Panc1 (cell line): ENCODE results near the gene ASTN2.

Experiments
- CTCF ChIP-seq: fragments of 450-650 bp; IDR thresholded peaks from 2 replicates; pipeline ENCODE4 v1.5.1; 2017; ENCODE audit warnings: mild to moderate bottlenecking
- POLR2AphosphoS5 ChIP-seq: IDR thresholded peaks from 2 replicates; pipeline ENCODE4 v1.6.1; 2012; ENCODE audit warnings: mild to moderate bottlenecking, low read depth, low read length, moderate library complexity
- REST ChIP-seq, 2 experiments: IDR thresholded peaks; 2 replicates each; pipeline ENCODE4 v1.6.1; 2011 to 2012; ENCODE audit warnings: low read depth in 2 of 2, control low read depth in 1 of 2, low read length in 1 of 2, mild to moderate bottlenecking in 1 of 2, moderate library complexity in 1 of 2; ENCODE audit not compliant: insufficient read depth in 1 of 2
- SIN3A ChIP-seq: IDR thresholded peaks from 2 replicates; pipeline ENCODE4 v1.6.1; 2012; ENCODE audit warnings: low read depth, mild to moderate bottlenecking, low read length, moderate library complexity, borderline replicate concordance; ENCODE audit not compliant: insufficient read depth
- TCF7L2 ChIP-seq: IDR thresholded peaks from 2 replicates; pipeline ENCODE4 v1.6.1; 2011; ENCODE audit warnings: mild to moderate bottlenecking, low read depth, low read length, inconsistent platforms

DNA sequence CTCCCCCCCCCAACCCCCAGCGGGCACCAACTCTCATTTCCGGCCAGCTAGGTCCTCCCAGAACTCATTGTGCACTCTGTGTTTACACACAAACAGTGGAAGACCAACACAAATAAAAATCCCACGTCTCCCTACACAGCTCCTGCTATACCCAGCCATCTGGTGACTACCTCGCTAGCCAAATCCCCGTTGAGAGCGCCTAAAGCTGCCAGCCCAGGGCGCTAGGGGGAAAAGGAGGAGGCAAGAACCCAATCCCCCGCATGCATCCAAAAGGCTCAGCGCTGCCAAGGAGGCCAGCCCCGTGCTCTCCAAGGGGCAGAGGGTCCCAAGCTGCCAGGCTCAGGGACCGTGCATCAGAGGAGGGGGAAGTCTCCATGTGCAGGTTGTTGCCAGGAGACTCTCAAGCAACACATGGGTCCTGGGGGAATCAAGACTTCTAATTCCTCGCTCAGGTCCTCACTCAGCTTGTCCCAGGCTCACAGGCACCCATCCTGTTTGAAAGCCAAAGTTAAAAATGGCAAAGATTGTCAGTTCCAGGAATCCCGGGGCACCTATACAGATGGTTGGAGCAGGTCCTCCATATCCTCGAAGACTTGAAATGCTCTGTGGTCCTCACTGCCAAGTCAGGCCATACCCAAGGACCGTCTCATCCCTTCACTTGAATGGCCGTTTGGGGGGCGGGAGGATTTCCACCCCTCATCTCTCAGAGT is 2.7 kb downstream of the ASTN2 start:
- TF ChIP-seq POLR2AphosphoS5 (no peak), TCF7L2 (no peak), CTCF (no peak), REST (IDR thresholded peaks at IDR 0.05; ENCODE audit: insufficient read depth in 1 of 2, low read depth in 2 of 2, low read length in 1 of 2) (no peak), SIN3A (no peak)
